GM18526 (cell line): ENCODE measurements around the gene GRB14.

Experiments
- POLR2A ChIP-seq: IDR thresholded peaks from 3 replicates; pipeline ENCODE4 v1.6.1; 2011; ENCODE audit not compliant: insufficient read length; ENCODE audit errors: extremely low read depth

The GRB14 gene

GRCh38 chr2:164581050-164581449, 40.2 kb downstream of the GRB14 start:
- TF ChIP-seq POLR2A = no peak

GRCh38 chr2:164574931-164575330, 46.4 kb downstream of the GRB14 start:
- TF ChIP-seq POLR2A = no peak

GRCh38 chr2:164570475-164570874, 50.8 kb downstream of the GRB14 start:
- no peak for TF ChIP-seq POLR2A

- no peak for TF ChIP-seq POLR2A
These were observed 51.9 kb downstream of the GRB14 start for GRCh38 chr2:164569378-164569777.

- TF ChIP-seq POLR2A = no peak
These were observed 53.0 kb downstream of the GRB14 start for GRCh38 chr2:164568317-164568716.

- no peak for TF ChIP-seq POLR2A
These were observed 53.8 kb downstream of the GRB14 start for GRCh38 chr2:164567335-164567989.

- TF ChIP-seq POLR2A = no peak
These were observed 55.9 kb downstream of the GRB14 start for GRCh38 chr2:164565359-164565758.

GRCh38 chr2:164562666-164563065, 58.6 kb downstream of the GRB14 start:
- no peak for TF ChIP-seq POLR2A

- no peak for TF ChIP-seq POLR2A
These were observed 59.3 kb downstream of the GRB14 start for GRCh38 chr2:164561991-164562390.

GRCh38 chr2:164561416-164561815, 59.9 kb downstream of the GRB14 start:
- TF ChIP-seq POLR2A = no peak

- no peak for TF ChIP-seq POLR2A
These were observed 60.4 kb downstream of the GRB14 start for GRCh38 chr2:164560902-164561301.

GRCh38 chr2:164560181-164560792, 61.0 kb downstream of the GRB14 start:
- TF ChIP-seq POLR2A = no peak

GRCh38 chr2:164558450-164558849, 62.8 kb downstream of the GRB14 start:
- TF ChIP-seq POLR2A = no peak

- TF ChIP-seq POLR2A = no peak
These were observed 66.8 kb downstream of the GRB14 start for GRCh38 chr2:164554487-164554886.

GRCh38 chr2:164551519-164551918, 69.8 kb downstream of the GRB14 start:
- no peak for TF ChIP-seq POLR2A

GRCh38 chr2:164545484-164545883, 75.8 kb downstream of the GRB14 start:
- no peak for TF ChIP-seq POLR2A

GRCh38 chr2:164542581-164543021, 78.7 kb downstream of the GRB14 start:
- no peak for TF ChIP-seq POLR2A
